KMS-11 (cell line): Measurements from ENCODE around the gene GPR155.

Experiments
- H2AFZ ChIP-seq: fragments of 200-600 bp; sonication (generic); 2 replicates; pipeline ENCODE4 v1.6.1; 2016; ENCODE audit warnings: antibody characterized with exemption, mixed run types, low read depth
- H3K27ac ChIP-seq: fragments of 200-600 bp; sonication (generic); 2 replicates; pipeline ENCODE4 v1.6.1; 2016; ENCODE audit warnings: mild to moderate bottlenecking, mixed run types
- H3K27me3 ChIP-seq: fragments of 200-600 bp; sonication (generic); 2 replicates; pipeline ENCODE4 v1.6.1; 2017; ENCODE audit warnings: mild to moderate bottlenecking, low read depth, mixed run types, moderate library complexity; ENCODE audit not compliant: insufficient read depth
- H3K36me3 ChIP-seq: fragments of 200-600 bp; sonication (generic); 2 replicates; pipeline ENCODE4 v1.6.1; 2017; ENCODE audit warnings: mild to moderate bottlenecking, mixed run types; ENCODE audit not compliant: insufficient read depth
- H3K4me1 ChIP-seq: fragments of 200-600 bp; sonication (generic); 2 replicates; pipeline ENCODE4 v1.6.1; 2016; ENCODE audit warnings: mild to moderate bottlenecking, low read depth, mixed run types; ENCODE audit not compliant: poor library complexity, severe bottlenecking
- H3K4me2 ChIP-seq: fragments of 200-600 bp; sonication (generic); 2 replicates; pipeline ENCODE4 v1.7.0; 2016; ENCODE audit warnings: mild to moderate bottlenecking, mixed run types
- H3K4me3 ChIP-seq: fragments of 200-600 bp; sonication (generic); IDR thresholded peaks from 2 replicates; pipeline ENCODE4 v1.6.1; 2017; ENCODE audit warnings: low read depth, low read length, mixed read lengths; ENCODE audit not compliant: insufficient read depth
- H3K79me2 ChIP-seq: fragments of 200-600 bp; sonication (generic); 2 replicates; pipeline ENCODE4 v1.6.1; 2016; ENCODE audit warnings: low read depth, mixed run types; ENCODE audit not compliant: insufficient read depth
- H3K9ac ChIP-seq: fragments of 200-600 bp; sonication (generic); 2 replicates; pipeline ENCODE4 v1.6.1; 2016; ENCODE audit warnings: mild to moderate bottlenecking, mixed run types
- H4K20me1 ChIP-seq: fragments of 200-600 bp; sonication (generic); 2 replicates; pipeline ENCODE4 v1.6.1; 2016; ENCODE audit warnings: mild to moderate bottlenecking, mixed run types; ENCODE audit not compliant: insufficient read depth
- CTCF ChIP-seq: fragments of 200-600 bp; sonication (generic); conservative IDR thresholded peaks from 2 replicates; pipeline ENCODE4 v1.6.1; 2017; ENCODE audit warnings: low read depth, mild to moderate bottlenecking, antibody characterized with exemption, low read length, moderate library complexity, mixed read lengths

GPR155 gene

GRCh38 chr2:174518395-174518794 lies 31.6 kb upstream of the GPR155 start:
- no peak for TF ChIP-seq CTCF
- H3K36me3 ChIP-seq, result no peaks in the 10 kb centered on the region
- no peaks in the 10 kb centered on the region for H4K20me1 ChIP-seq
- no peak overlapping the region for H2AFZ ChIP-seq
- no peak overlapping the region for H3K4me2 ChIP-seq
- H3K9ac ChIP-seq, result no peak overlapping the region
- H3K27me3 ChIP-seq, result no peaks in the 10 kb centered on the region
- no peak overlapping the region for H3K4me3 ChIP-seq
- H3K4me1 ChIP-seq, result no peaks in the 10 kb centered on the region
- no peaks in the 10 kb centered on the region for H3K79me2 ChIP-seq
- H3K27ac ChIP-seq, result no peak overlapping the region

GRCh38 chr2:174516501-174517378 lies 29.9 kb upstream of the GPR155 start:
- Histone ChIP-seq H3K27ac (no peak overlapping the region), H3K4me2 (no peak overlapping the region), H3K79me2 (no peaks in the 10 kb centered on the region), H2AFZ (no peak overlapping the region), H3K27me3 (no peaks in the 10 kb centered on the region), H3K36me3 (no peaks in the 10 kb centered on the region), H3K4me3 (no peak overlapping the region), H3K9ac (no peak overlapping the region), H3K4me1 (no peaks in the 10 kb centered on the region), H4K20me1 (no peaks in the 10 kb centered on the region)
- no peak for TF ChIP-seq CTCF

- Histone ChIP-seq H4K20me1 (no peaks in the 10 kb centered on the region), H3K27ac (no peak overlapping the region)
- TF ChIP-seq CTCF, result no peak
Measured at GRCh38 chr2:174512345-174512744, 25.5 kb upstream of the GPR155 start.

GRCh38 chr2:174511580-174512260 lies 24.9 kb upstream of the GPR155 start:
- Histone ChIP-seq H4K20me1 (no peaks in the 10 kb centered on the region), H3K27me3 (no peaks in the 10 kb centered on the region), H3K79me2 (no peaks in the 10 kb centered on the region), H3K36me3 (no peaks in the 10 kb centered on the region), H3K9ac (no peak overlapping the region), H2AFZ (no peak overlapping the region), H3K4me2 (no peak overlapping the region), H3K4me1 (no peaks in the 10 kb centered on the region), H3K27ac (no peak overlapping the region), H3K4me3 (no peak overlapping the region)
- no peak for TF ChIP-seq CTCF

More at GRCh38 chr2:174512345-174512744, 25.5 kb upstream of the GPR155 start:
- no peaks in the 10 kb centered on the region for H3K79me2 ChIP-seq
- no peak overlapping the region for H3K9ac ChIP-seq
- H3K4me2 ChIP-seq, result no peak overlapping the region
- H3K36me3 ChIP-seq, result no peaks in the 10 kb centered on the region
- H2AFZ ChIP-seq, result no peak overlapping the region
- no peaks in the 10 kb centered on the region for H3K27me3 ChIP-seq
- no peak overlapping the region for H3K4me3 ChIP-seq
- no peaks in the 10 kb centered on the region for H3K4me1 ChIP-seq
